ENCODE measurements around the gene DHH. TPM values are rescaled to one million over a fixed set of nuclear protein-coding genes. Genes with fewer than 3 reads are reported as not detected.

Gene DHH
- total RNA-seq, 1 experiment from 2014 or later: 0.15 TPM

DNA sequence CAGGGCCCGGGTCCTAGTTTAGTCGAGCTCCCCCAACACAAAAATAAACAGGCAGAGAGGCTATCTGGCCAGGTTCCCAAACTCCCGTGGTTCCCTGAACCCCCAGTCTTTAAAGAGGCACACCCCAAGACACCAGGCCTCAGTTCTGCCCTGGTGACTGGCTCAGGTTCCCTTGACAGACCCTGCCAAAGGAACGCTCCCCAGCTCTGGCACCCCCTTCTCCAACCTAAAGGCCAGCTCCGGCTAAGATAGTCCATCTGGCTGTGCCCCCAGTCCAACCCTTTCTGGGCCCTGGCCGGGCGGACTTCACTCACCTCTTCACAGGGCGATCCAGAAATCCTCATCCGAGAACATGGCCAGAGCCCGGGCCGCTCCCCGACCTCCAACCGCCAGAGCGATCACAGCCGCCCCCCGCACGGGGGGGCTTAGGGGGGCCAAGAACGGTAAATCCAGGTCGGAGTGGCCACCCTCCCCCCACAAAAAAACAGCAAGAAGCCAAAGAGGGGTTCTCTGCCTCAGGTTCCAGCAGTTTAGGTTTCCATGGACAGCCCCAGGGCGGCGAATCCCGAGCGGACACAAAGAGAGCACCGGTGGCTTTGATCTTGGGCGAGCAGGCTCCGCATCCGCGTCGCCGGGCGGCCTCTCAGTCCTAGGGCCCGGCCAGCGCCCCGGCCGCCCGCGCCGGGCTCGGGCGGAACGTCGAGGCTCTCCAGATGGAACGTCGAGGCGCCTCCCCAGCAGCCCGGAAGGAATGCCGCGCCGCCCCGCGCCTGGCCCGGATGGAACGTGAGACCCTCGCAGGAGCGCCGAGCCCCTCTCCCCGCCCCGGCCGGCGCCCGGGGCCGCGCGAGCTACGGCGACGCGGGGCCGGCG is 35.1 kb downstream of the DHH start:
- no peaks in the 10 kb centered on the region for H3K9me3 Mint-ChIP-seq
- TF ChIP-seq ZNF317 (CRISPR knock-in tag; IDR thresholded peaks at IDR 0.05; ENCODE audit: borderline replicate concordance, low read depth) (no peak), ZNF671 (CRISPR knock-in tag; IDR thresholded peaks at IDR 0.05) (no peak), ELF4 (CRISPR knock-in tag; IDR thresholded peaks at IDR 0.05; ENCODE audit: low read depth) (no peak), ATF1 (CRISPR knock-in tag; IDR thresholded peaks at IDR 0.05) (no peak), SMAD3 (CRISPR knock-in tag; IDR thresholded peaks at IDR 0.05; ENCODE audit: borderline replicate concordance) (no peak), CREB1 (CRISPR knock-in tag; IDR thresholded peaks at IDR 0.05) (no peak), RELA (CRISPR knock-in tag; IDR thresholded peaks at IDR 0.05; ENCODE audit: borderline replicate concordance) (no peak), ZNF396 (CRISPR knock-in tag; IDR thresholded peaks at IDR 0.05; ENCODE audit: borderline replicate concordance) (no peak), NR1H2 (CRISPR knock-in tag; IDR thresholded peaks at IDR 0.05) (no peak)
- TF ChIP-seq, protein P1, sequence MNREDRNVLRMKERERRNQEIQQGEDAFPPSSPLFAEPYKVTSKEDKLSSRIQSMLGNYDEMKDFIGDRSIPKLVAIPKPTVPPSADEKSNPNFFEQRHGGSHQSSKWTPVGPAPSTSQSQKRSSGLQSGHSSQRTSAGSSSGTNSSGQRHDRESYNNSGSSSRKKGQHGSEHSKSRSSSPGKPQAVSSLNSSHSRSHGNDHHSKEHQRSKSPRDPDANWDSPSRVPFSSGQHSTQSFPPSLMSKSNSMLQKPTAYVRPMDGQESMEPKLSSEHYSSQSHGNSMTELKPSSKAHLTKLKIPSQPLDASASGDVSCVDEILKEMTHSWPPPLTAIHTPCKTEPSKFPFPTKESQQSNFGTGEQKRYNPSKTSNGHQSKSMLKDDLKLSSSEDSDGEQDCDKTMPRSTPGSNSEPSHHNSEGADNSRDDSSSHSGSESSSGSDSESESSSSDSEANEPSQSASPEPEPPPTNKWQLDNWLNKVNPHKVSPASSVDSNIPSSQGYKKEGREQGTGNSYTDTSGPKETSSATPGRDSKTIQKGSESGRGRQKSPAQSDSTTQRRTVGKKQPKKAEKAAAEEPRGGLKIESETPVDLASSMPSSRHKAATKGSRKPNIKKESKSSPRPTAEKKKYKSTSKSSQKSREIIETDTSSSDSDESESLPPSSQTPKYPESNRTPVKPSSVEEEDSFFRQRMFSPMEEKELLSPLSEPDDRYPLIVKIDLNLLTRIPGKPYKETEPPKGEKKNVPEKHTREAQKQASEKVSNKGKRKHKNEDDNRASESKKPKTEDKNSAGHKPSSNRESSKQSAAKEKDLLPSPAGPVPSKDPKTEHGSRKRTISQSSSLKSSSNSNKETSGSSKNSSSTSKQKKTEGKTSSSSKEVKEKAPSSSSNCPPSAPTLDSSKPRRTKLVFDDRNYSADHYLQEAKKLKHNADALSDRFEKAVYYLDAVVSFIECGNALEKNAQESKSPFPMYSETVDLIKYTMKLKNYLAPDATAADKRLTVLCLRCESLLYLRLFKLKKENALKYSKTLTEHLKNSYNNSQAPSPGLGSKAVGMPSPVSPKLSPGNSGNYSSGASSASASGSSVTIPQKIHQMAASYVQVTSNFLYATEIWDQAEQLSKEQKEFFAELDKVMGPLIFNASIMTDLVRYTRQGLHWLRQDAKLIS (CRISPR knock-in tag; IDR thresholded peaks at IDR 0.05; ENCODE audit: borderline replicate concordance): no peak
- TF ChIP-seq, protein P2, sequence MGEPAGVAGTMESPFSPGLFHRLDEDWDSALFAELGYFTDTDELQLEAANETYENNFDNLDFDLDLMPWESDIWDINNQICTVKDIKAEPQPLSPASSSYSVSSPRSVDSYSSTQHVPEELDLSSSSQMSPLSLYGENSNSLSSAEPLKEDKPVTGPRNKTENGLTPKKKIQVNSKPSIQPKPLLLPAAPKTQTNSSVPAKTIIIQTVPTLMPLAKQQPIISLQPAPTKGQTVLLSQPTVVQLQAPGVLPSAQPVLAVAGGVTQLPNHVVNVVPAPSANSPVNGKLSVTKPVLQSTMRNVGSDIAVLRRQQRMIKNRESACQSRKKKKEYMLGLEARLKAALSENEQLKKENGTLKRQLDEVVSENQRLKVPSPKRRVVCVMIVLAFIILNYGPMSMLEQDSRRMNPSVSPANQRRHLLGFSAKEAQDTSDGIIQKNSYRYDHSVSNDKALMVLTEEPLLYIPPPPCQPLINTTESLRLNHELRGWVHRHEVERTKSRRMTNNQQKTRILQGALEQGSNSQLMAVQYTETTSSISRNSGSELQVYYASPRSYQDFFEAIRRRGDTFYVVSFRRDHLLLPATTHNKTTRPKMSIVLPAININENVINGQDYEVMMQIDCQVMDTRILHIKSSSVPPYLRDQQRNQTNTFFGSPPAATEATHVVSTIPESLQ (CRISPR knock-in tag; IDR thresholded peaks at IDR 0.05): no peak
- POLR2A ChIA-PET: interaction anchor here (0.9 to 1.0 kb wide), 2 partner anchors 45 to 71 kb away, joined by 3 read pairs; partner anchors contain the start of gene TUBA1B
- H3K36me3 Mint-ChIP-seq: peaks cover 13% of the 10 kb centered on the region
- DNase-seq (ENCODE audit: low spot score): peak; percentile 54
- peak; percentile 1; the same call in 1 of the 2 replicates for ATAC-seq
- CTCF ChIA-PET: interaction anchor here (1.0 to 3.2 kb wide), 7 partner anchors 16 to 72 kb away, joined by 3 to 17 read pairs (median 4); partner anchors contain the start of gene DHH
- peaks cover 48% of the 10 kb centered on the region for H3K4me1 Mint-ChIP-seq
- H3K4me3 Mint-ChIP-seq: peak overlapping the region; percentile 96
- peak overlapping the region; percentile 44; the same call in 1 of the 2 replicates for H3K27ac Mint-ChIP-seq
- no peaks in the 10 kb centered on the region for H3K27me3 Mint-ChIP-seq (ENCODE audit: low read depth)

DNA sequence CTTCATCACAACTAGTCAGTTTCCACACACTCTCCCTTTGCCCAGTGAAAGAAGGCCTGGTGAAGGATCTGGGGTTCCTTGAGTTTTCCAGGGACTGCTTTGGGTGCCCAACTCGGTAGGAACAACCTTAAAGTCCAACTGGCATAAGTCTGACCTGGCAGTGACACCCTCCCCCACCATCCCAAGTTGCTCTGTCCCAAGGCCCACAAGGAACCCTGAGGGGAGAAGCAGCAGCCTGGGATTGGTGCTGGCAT is 35.6 kb downstream of the DHH start:
- Mint-ChIP-seq H3K27me3 (ENCODE audit: low read depth) (no peaks in the 10 kb centered on the region), H3K27ac (peak overlapping the region; percentile 44; the same call in 1 of the 2 replicates), H3K9me3 (no peaks in the 10 kb centered on the region), H3K4me1 (peaks cover 46% of the 10 kb centered on the region), H3K4me3 (peak overlapping the region; percentile 96), H3K36me3 (peaks cover 18% of the 10 kb centered on the region)
- DNase-seq (ENCODE audit: low spot score): no peak
- ATAC-seq: no peak
- TF ChIP-seq GTF2I (CRISPR knock-in tag; conservative IDR thresholded peaks at IDR 0.05) (no peak), NFATC4 (CRISPR knock-in tag; IDR thresholded peaks at IDR 0.05) (no peak), ZNF317 (CRISPR knock-in tag; IDR thresholded peaks at IDR 0.05; ENCODE audit: borderline replicate concordance, low read depth) (no peak), RORB (CRISPR knock-in tag; IDR thresholded peaks at IDR 0.05) (no peak)
- TF ChIP-seq, protein P3, sequence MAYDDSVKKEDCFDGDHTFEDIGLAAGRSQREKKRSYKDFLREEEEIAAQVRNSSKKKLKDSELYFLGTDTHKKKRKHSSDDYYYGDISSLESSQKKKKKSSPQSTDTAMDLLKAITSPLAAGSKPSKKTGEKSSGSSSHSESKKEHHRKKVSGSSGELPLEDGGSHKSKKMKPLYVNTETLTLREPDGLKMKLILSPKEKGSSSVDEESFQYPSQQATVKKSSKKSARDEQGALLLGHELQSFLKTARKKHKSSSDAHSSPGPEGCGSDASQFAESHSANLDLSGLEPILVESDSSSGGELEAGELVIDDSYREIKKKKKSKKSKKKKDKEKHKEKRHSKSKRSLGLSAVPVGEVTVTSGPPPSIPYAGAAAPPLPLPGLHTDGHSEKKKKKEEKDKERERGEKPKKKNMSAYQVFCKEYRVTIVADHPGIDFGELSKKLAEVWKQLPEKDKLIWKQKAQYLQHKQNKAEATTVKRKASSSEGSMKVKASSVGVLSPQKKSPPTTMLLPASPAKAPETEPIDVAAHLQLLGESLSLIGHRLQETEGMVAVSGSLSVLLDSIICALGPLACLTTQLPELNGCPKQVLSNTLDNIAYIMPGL (CRISPR knock-in tag; IDR thresholded peaks at IDR 0.05): no peak
- ChIA-PET CTCF (interaction anchor here (0.9 to 3.2 kb wide), 7 partner anchors 30 to 71 kb away, joined by 3 to 17 read pairs (median 4); partner anchors contain the start of gene DHH), POLR2A (interaction anchor here (0.9 kb wide), 1 partner anchor 72 kb away, joined by 3 read pairs; the partner anchor contains the start of gene TUBA1B)
